DMS153 treated with DMSO at 0.1 percent for 48 hours (cell line): ENCODE results near the gene WIPF3.

Experiments used
- DNase-seq: peaks from one replicate; lab custom pipeline; 2025; ENCODE audit not compliant: unreplicated experiment; lab: John Stamatoyannopoulos, UW

WIPF3 gene

GRCh38 chr7:29806208-29806994 is at the start of gene WIPF3:
WIPF3 (plus strand) TSS chr7:29806508; CDS start chr7:29834725, 28,217 bp downstream.
- no peak for DNase-seq

GRCh38 chr7:29763266-29763665 is 43.0 kb upstream of the WIPF3 start:
- DNase-seq, result no peak

GRCh38 chr7:29764227-29764626 is 42.1 kb upstream of the WIPF3 start:
- DNase-seq, result peak; percentile 37

- DNase-seq, result no peak
Observed at GRCh38 chr7:29765490-29765889, 40.8 kb upstream of the WIPF3 start.

- DNase-seq, result no peak
Observed at GRCh38 chr7:29770371-29770770, 35.9 kb upstream of the WIPF3 start.

GRCh38 chr7:29771081-29771816 is 35.1 kb upstream of the WIPF3 start:
- no peak for DNase-seq

- DNase-seq, result no peak
Observed at GRCh38 chr7:29779017-29779416, 27.3 kb upstream of the WIPF3 start.

- no peak for DNase-seq
Observed at GRCh38 chr7:29780346-29780745, 26.0 kb upstream of the WIPF3 start.

GRCh38 chr7:29783671-29784070 is 22.6 kb upstream of the WIPF3 start:
- DNase-seq, result no peak

GRCh38 chr7:29793507-29793906 is 12.8 kb upstream of the WIPF3 start:
- no peak for DNase-seq

- no peak for DNase-seq
Observed at GRCh38 chr7:29794959-29795629, 11.2 kb upstream of the WIPF3 start.

GRCh38 chr7:29795696-29796580 is 10.4 kb upstream of the WIPF3 start:
- no peak for DNase-seq

- DNase-seq, result no peak
Observed at GRCh38 chr7:29797112-29797944, 9.0 kb upstream of the WIPF3 start.

- no peak for DNase-seq
Observed at GRCh38 chr7:29798422-29798821, 7.9 kb upstream of the WIPF3 start.

GRCh38 chr7:29801929-29802328 is 4.4 kb upstream of the WIPF3 start:
- no peak for DNase-seq

GRCh38 chr7:29805031-29805430 is 1.3 kb upstream of the WIPF3 start:
- DNase-seq, result no peak

- DNase-seq, result no peak
Observed at GRCh38 chr7:29805886-29806207, 461 bp upstream of the WIPF3 start.

- no peak for DNase-seq
Observed at GRCh38 chr7:29806995-29807841, 910 bp downstream of the WIPF3 start.

- DNase-seq, result no peak
Observed at GRCh38 chr7:29808075-29808801, 1.9 kb downstream of the WIPF3 start.
